A673 (cell line): Measurements from ENCODE around the gene REV1.

Experiments
- CTCF ChIP-seq: fragments of 300-800, 200-600 bp; sonication (generic); conservative IDR thresholded peaks from 2 replicates; pipeline ENCODE4 v1.5.1; 2017; ENCODE audit warnings: low read depth, mild to moderate bottlenecking, antibody characterized with exemption, low read length, moderate library complexity, mixed read lengths
- EZH2 ChIP-seq: fragments of 200-600 bp; sonication (generic); IDR thresholded peaks from 2 replicates; pipeline ENCODE4 v1.6.1; 2017; ENCODE audit warnings: borderline replicate concordance, low read depth, mild to moderate bottlenecking, mixed read lengths, antibody characterized with exemption, low read length; ENCODE audit not compliant: poor library complexity, severe bottlenecking

- TF ChIP-seq EZH2: no peak
- TF ChIP-seq CTCF: no peak
Observed at GRCh38 chr2:99451280-99451679, 38.5 kb downstream of the REV1 start.
